IPS-18a (cell line): ENCODE data around the gene PRXL2A.

Experiments used
- H3K27ac ChIP-seq: one replicate; pipeline ENCODE4 v1.5.1; 2013; ENCODE audit warnings: low read length
- H3K27me3 ChIP-seq: one replicate; pipeline ENCODE4 v1.6.1; 2013; ENCODE audit warnings: mild to moderate bottlenecking, low read length; ENCODE audit not compliant: control insufficient read depth, insufficient read depth
- H3K36me3 ChIP-seq: one replicate; pipeline ENCODE4 v1.6.1; 2013; ENCODE audit warnings: low read depth, low read length; ENCODE audit not compliant: control insufficient read depth
- H3K4me1 ChIP-seq: one replicate; pipeline ENCODE4 v1.6.1; 2013; ENCODE audit warnings: low read depth, low read length; ENCODE audit not compliant: control insufficient read depth
- H3K4me3 ChIP-seq: one replicate; pipeline ENCODE4 v1.5.1; 2013; ENCODE audit warnings: low read length
- H3K9ac ChIP-seq: one replicate; pipeline ENCODE4 v1.6.1; 2013; ENCODE audit warnings: mild to moderate bottlenecking, low read length, moderate library complexity
- H3K9me3 ChIP-seq: one replicate; pipeline ENCODE4 v1.6.1; 2013; ENCODE audit warnings: low read depth, low read length; ENCODE audit not compliant: control insufficient read depth

Gene PRXL2A

DNA sequence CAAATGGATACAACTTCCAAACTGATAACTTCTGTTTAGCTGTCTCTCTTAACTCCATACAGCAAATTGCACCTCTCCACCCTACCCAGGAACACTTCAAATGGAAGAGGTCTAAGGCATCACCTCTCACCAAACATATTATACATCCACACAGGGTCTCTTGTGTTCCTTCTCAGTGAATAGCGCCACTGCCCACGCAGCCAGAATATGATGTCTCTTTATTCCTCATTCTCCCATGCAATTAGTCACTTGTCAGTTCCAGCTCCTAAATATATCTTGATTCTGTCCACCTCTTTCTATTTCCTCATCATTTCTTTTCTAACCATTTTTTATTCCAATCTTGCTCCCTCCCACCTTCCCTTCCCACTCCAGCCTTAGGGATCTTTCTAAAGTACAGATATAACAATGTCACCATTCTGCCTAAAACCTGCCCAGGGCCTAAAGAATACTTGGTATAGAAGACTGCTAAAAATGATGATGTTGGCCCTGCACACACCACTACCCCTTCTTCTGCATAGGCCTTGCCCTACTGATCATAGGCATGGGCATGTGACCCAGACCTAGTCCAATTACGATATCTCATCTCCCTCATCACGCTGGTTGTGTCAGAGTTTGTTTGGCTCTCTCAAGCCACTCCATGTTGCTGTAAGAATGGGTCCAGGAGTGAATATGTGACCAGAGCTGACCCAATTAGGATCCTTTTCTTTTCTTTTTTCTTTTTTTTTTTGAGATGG is 40.0 kb downstream of the PRXL2A start:
- no peak overlapping the region for H3K9ac ChIP-seq
- H3K27ac ChIP-seq: no peak overlapping the region
- H3K36me3 ChIP-seq: no peaks in the 10 kb centered on the region
- peaks cover 5% of the 10 kb centered on the region for H3K4me1 ChIP-seq
- H3K4me3 ChIP-seq: no peak overlapping the region
- peaks cover 6% of the 10 kb centered on the region for H3K27me3 ChIP-seq
- H3K9me3 ChIP-seq: no peaks in the 10 kb centered on the region

DNA sequence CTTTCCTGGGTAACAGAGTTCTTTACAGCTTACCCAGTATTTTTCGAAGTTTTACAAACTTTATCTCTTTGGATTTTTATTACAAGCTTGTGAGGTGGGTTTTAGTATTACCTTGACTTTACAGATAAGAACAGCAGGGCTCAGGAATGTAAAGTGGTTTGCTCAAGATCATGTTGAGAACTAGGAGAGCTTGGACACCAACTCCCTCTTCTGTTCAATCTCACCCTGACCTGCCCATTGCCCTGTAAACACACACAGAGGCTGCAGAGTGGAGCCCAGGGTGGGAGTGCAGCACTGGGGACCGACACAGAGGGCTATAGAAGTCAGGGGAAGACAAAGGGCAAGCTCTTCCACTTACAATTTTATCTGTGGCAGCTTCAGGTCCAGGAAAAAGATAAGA is 41.2 kb downstream of the PRXL2A start:
- Histone ChIP-seq H3K9me3 (no peaks in the 10 kb centered on the region), H3K36me3 (no peaks in the 10 kb centered on the region), H3K4me1 (peaks cover 8% of the 10 kb centered on the region), H3K27ac (no peak overlapping the region), H3K27me3 (peaks cover 6% of the 10 kb centered on the region), H3K9ac (no peak overlapping the region), H3K4me3 (no peak overlapping the region)

DNA sequence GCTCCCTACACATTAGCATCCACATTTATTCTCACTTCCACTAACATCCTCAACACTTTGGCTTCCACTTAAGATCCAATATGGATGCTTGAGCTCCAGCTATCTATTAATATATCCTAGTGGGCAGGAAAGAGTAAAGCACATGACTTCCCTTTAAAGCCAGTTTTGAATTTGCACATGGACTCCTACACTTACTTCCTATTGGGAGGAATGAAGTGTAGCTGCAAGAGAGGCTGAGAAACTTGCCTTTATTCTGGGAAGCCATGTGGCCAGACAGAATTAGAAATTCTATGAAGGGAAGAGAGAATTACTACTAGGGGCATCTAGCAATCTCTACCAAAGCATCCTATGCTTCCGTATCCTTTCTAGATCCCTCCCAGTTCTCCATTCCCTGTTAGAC is 42.8 kb downstream of the PRXL2A start:
- H3K4me3 ChIP-seq: no peak overlapping the region
- H3K27me3 ChIP-seq: peaks cover 15% of the 10 kb centered on the region
- peaks cover 17% of the 10 kb centered on the region for H3K4me1 ChIP-seq
- H3K9me3 ChIP-seq: no peaks in the 10 kb centered on the region
- H3K27ac ChIP-seq: no peak overlapping the region
- H3K9ac ChIP-seq: no peak overlapping the region
- no peaks in the 10 kb centered on the region for H3K36me3 ChIP-seq

DNA sequence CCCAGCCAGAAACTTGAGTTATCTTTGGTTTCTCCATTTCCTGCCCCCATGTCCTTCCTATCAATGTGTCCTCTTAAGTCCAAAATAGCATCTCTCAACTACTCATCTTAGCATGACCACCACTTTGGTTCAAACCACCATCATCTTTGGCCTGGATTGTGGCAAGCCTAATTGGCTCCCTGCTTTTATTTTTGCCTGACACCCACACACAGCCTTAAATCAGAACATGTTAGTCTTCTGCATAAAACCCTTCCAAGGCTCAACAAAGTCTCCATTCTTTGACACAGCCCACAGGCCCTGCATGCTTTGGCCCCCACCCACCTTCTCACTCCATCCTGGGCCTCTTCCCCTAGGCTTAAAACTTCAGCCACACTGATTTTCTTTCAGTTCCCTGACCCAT is 43.7 kb downstream of the PRXL2A start:
- Histone ChIP-seq H3K9me3 (no peaks in the 10 kb centered on the region), H3K27me3 (peaks cover 15% of the 10 kb centered on the region), H3K27ac (no peak overlapping the region), H3K4me3 (no peak overlapping the region), H3K36me3 (no peaks in the 10 kb centered on the region), H3K9ac (no peak overlapping the region), H3K4me1 (peaks cover 17% of the 10 kb centered on the region)

DNA sequence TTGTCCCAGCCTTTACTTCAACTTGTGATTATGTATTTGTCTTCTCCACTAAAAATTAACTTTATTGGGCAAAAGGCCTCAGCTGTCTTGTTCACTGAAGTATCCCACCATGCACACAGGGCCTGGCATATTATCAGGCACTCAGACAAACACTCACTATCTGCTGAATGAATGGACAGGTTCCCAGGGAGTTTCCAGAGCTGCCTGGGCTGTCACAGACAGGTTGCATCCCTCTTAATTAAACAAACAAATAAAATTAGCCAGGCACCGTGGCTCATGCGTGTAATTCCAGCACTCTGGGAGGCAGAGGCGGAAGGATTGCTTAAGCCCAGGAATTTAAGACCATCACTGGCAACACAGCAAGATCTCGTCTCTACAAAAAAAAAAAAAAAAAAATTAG is 44.3 kb downstream of the PRXL2A start:
- Histone ChIP-seq H3K4me3 (no peak overlapping the region), H3K27ac (no peak overlapping the region), H3K27me3 (peaks cover 15% of the 10 kb centered on the region), H3K4me1 (peaks cover 18% of the 10 kb centered on the region), H3K36me3 (no peaks in the 10 kb centered on the region), H3K9me3 (no peaks in the 10 kb centered on the region), H3K9ac (no peak overlapping the region)

DNA sequence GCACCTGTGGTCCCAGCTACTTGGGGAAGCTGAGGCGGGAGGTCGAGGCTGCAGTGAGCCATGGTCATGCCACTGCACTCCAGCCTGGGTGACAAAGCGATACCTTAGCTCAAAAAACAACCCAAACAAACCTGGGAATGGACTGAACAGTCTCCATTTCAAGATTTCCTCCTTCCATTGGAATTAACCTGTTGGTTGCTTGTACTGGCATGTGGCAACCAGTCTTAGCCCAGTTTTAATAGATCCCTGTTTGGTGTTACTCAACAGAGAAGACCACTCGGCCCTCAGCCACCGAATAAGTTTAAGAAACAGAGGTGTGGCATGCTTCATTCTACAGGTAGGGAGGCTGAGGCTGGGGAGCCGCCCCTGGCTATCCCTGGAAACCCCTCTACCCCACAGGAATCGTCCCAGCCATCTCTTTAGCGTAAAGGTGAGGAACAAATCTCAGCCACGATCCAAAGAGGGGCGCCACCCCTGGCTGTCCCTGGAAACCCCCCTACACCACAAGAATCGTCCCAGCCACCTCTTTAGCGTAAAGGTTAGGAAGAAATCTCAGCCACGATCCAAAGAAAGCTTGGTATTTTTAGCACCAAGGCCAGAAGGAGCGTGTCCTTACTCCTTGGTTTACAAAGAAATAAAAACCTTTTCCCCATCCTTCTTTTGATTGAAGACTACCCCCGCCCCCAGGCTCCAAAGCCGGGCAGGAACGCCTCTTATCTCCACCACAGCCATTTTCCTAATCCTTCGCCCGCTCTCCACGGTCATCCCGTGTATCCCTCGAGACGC is 44.9 kb downstream of the PRXL2A start:
- Histone ChIP-seq H3K36me3 (no peaks in the 10 kb centered on the region), H3K9me3 (no peaks in the 10 kb centered on the region), H3K27me3 (peaks cover 15% of the 10 kb centered on the region), H3K27ac (no peak overlapping the region), H3K4me3 (peak overlapping the region; percentile 68), H3K9ac (peak overlapping the region; percentile 80), H3K4me1 (peaks cover 21% of the 10 kb centered on the region)

DNA sequence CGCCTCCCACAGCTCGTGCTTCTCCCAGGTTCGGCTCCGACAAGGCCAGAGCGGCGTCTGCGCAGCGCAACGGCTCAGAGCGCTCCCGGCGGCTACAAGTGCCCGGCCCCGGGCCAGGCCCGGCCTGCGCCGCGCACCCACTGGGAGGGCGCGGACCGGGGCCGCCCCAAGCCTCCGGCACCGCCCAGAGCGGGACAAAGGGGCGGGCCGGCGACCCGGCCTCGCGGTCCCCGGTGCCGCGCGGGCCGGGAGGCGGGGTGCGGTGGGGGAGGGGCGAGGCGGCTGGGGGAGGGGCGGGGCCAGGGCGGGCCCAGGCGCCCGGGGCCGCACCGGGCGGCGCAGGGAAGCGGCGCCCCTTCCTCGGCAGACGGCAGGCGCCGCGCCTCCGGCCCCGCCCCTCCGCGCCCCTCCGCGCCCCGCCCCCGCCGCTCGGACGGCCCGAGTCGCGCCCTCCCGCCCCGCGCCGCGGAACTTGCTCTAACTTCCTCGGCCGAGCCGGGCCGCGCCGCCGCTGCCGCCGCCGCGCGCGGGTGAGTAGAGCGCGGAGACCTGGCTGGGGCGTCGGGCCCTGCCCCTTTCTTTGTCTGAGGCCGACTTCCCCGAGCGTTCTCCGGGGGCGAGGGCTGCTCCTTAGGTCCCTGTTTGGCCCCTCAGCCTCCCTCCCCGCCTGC is 45.6 kb downstream of the PRXL2A start, which contains the start of gene TSPAN14:
TSS of gene TSPAN14 (plus strand) at position 469 of the 671 bp plus-strand sequence. CDS start 34,924 bp downstream, outside the sequence.
- H3K4me3 ChIP-seq: peak within 1 kb of the TSS; percentile 88
- H3K9ac ChIP-seq: peak within 1 kb of the TSS; percentile 92
- peak within 1 kb of the TSS; percentile 22 for H3K27ac ChIP-seq
- peaks cover 27% of the 10 kb centered on the region for H3K4me1 ChIP-seq
- H3K36me3 ChIP-seq: no peaks in the 10 kb centered on the region
- H3K27me3 ChIP-seq: peaks cover 15% of the 10 kb centered on the region
- H3K9me3 ChIP-seq: no peaks in the 10 kb centered on the region

DNA sequence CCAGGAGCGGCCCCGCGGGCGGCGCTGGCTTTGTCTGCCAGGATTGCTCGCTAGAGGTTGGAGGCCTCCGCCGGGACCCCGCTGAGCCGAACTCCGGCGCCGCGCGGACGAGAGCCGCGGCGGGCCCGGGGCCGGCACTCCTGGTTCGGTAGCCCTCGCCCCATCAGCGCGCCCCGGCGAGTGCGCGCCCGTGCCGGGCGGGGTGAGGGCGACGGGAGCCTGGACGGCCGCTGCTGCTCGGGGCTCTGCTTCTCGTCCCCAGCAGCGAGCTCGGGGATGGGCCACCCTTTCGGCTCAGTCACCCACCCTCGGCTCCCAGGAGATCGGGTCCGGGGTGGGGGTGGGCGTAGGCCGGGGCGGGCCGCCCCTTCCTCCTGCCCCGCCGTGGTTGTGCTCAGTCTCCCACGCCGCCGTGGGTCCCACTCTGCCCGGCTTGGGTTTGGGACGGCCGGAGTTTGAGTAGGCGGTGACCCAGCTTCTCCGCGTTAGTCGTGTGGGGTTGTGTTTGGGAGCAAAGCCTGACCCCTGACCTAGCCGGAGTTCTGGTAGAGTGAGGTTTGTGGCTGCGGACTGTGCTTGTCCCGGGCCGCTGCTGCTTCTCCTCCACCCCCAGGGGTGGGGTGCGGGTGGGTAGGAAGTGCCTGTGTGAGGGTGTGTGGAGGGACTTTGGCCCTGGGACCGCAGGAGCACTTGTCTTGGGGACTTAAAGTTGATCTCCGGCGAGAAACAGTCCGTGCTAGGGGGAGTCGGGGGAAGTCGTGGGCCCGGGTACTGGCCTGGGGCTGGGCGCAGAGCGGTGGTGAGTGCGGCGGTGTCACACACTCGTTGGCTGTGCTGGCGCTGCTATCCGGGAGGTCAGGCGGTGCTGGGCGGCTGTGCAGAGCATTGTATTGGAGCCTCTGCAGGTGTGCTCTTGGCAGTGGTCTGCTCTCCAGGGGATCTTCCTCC is 46.4 kb downstream of the PRXL2A start:
- H3K4me1 ChIP-seq: peaks cover 36% of the 10 kb centered on the region
- peak overlapping the region; percentile 22 for H3K27ac ChIP-seq
- H3K9me3 ChIP-seq: no peaks in the 10 kb centered on the region

DNA sequence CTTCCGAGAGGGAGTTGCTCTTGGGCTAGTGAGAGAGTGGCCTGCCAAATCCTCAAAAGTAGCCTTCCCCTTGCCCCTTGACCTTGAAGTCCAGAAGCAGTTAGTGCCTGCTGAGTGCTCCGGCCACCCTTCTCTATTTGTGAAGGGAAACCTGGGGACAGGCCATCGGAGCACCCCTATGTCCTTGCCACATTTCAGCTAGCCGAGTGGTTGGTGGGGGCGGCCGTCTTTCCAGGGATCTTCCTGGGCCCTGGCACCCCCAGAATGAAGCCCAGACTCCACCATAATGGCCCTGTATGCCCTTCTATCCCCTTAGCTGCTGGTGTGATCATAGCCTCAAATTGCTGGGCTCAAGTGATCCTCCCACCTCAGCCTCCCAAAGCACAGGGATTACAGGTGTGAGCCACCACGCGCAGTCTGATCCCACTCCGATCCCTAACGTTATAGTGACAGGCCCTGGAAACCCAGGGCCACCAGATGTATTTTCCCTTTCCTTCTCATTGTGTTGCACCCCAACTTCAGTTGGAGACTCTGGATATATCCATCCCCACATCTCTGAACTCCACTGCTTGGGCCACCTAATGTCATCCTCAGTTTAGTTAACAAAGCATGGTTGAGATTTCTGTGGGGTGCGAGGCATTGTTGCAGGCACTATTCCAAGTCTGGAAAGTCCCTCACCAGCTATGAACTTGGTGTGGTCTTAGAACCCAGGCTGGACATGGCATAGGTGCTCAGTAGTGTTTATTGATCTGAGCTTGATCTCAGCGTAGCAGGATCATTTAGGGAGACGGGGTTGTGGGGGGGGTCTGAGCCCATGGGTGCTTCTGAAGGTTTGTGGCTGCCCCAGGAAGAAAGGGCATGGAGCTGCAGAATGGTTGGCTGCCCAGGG is 47.4 kb downstream of the PRXL2A start:
- peak overlapping the region; percentile 88 for H3K4me3 ChIP-seq
- no peaks in the 10 kb centered on the region for H3K36me3 ChIP-seq
- H3K27ac ChIP-seq: no peak overlapping the region
- H3K4me1 ChIP-seq: peaks cover 44% of the 10 kb centered on the region
- H3K9me3 ChIP-seq: no peaks in the 10 kb centered on the region
- peak overlapping the region; percentile 92 for H3K9ac ChIP-seq
- H3K27me3 ChIP-seq: peaks cover 15% of the 10 kb centered on the region

More for the DNA sequence above, 46.4 kb downstream of the PRXL2A start:
- H3K9ac ChIP-seq: peak overlapping the region; percentile 92
- no peaks in the 10 kb centered on the region for H3K36me3 ChIP-seq
- H3K27me3 ChIP-seq: peaks cover 15% of the 10 kb centered on the region
- H3K4me3 ChIP-seq: peak overlapping the region; percentile 88

DNA sequence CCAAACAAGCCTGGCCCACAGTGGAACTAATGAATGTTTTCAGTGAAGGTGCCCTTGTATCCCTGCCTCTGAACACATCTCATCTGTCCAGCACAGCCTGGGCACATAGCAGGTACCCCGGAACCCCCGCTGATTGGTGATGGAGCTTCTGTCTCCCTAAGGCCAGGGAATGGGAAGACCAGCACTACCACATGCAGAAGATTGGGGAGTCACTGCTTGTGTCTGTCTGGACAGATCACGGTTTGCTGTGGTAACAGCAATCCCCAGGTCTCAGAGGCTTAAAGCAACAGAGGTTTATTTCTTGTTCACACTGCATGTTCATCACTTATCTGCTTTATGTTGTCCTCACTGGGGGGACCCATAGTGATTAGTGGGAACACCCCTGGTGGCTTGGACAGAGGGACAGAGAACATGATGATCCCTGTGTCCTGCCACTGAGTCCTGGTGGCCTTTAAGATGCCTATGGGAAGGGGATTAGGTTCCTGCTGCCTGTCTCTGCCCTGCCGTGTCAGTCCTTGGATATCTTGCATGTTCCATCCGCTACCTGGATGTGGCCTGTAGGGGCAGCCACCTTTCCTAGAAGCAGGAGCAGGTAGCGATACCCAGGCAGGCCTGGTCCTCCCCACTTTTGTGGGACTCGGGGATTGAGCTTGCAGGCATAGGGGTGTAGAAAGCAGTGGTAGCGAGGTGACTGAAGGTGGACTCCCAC is 49.4 kb downstream of the PRXL2A start:
- H3K9me3 ChIP-seq: no peaks in the 10 kb centered on the region
- H3K4me3 ChIP-seq: no peak overlapping the region
- H3K36me3 ChIP-seq: no peaks in the 10 kb centered on the region
- H3K27ac ChIP-seq: no peak overlapping the region
- H3K4me1 ChIP-seq: peaks cover 58% of the 10 kb centered on the region
- H3K27me3 ChIP-seq: peaks cover 10% of the 10 kb centered on the region
- H3K9ac ChIP-seq: no peak overlapping the region
